Brain microvascular endothelial cell (primary cell): ENCODE data around the gene SEMA3E.

ENCODE experiments used
- DNase-seq: peaks from one replicate; pipeline ENCODE4 v3.0.0-alpha.2; 2020
- H3K27ac ChIP-seq: fragments of 250-450 bp; sonication (Bioruptor Pico); 2 replicates; pipeline ENCODE4 v1.5.1; 2020; ENCODE audit warnings: mild to moderate bottlenecking, moderate library complexity
- H3K27me3 ChIP-seq: fragments of 250-450 bp; sonication (Bioruptor Pico); replicated peaks from 2 replicates; pipeline ENCODE4 v1.5.1; 2020; ENCODE audit warnings: mild to moderate bottlenecking
- H3K36me3 ChIP-seq: fragments of 250-450 bp; sonication (Bioruptor Pico); replicated peaks from 2 replicates; pipeline ENCODE4 v1.5.1; 2020; ENCODE audit warnings: mild to moderate bottlenecking
- H3K4me3 ChIP-seq: 2 replicates; pipeline ENCODE4 v1.5.1; 2011; ENCODE audit warnings: low read depth, mild to moderate bottlenecking, control low read depth, low read length, moderate library complexity
- CTCF ChIP-seq: IDR thresholded peaks from 2 replicates; pipeline ENCODE4 v1.5.1; 2011; ENCODE audit warnings: low read depth, mild to moderate bottlenecking, moderate library complexity, low read length, control low read depth, inconsistent platforms; ENCODE audit errors: missing control alignments
- in situ Hi-C: cut with HindIII; loops from 2 replicates; pipeline ENCODE4 v1.10.0; 2017; ENCODE audit warnings: low sequenced_read_pairs, low pct_ligation_motif_present

Gene SEMA3E

GRCh38 chr7:83517035-83517700 lies 131.8 kb downstream of the SEMA3E start:
- DNase-seq, result no peak
- H3K4me3 ChIP-seq, result no peak overlapping the region
- H3K27me3 ChIP-seq, result no peaks in the 10 kb centered on the region
- H3K27ac ChIP-seq, result no peak overlapping the region
- in situ Hi-C loops, result no loop called here
- no peaks in the 10 kb centered on the region for H3K36me3 ChIP-seq
- no peak for TF ChIP-seq CTCF

- no peak for DNase-seq
- no peaks in the 10 kb centered on the region for H3K27me3 ChIP-seq
- in situ Hi-C loops, result no loop called here
- H3K27ac ChIP-seq, result no peak overlapping the region
- no peaks in the 10 kb centered on the region for H3K36me3 ChIP-seq
- no peak for TF ChIP-seq CTCF
- H3K4me3 ChIP-seq, result no peak overlapping the region
Observed at GRCh38 chr7:83514977-83515376, 134.0 kb downstream of the SEMA3E start.

- Histone ChIP-seq H3K4me3 (no peak overlapping the region), H3K36me3 (no peaks in the 10 kb centered on the region), H3K27me3 (no peaks in the 10 kb centered on the region), H3K27ac (no peak overlapping the region)
- DNase-seq, result no peak
- no peak for TF ChIP-seq CTCF
- in situ Hi-C loops, result no loop called here
Observed at GRCh38 chr7:83509255-83510021, 139.5 kb downstream of the SEMA3E start.

- Histone ChIP-seq H3K36me3 (no peaks in the 10 kb centered on the region), H3K27ac (no peak overlapping the region), H3K27me3 (no peaks in the 10 kb centered on the region), H3K4me3 (no peak overlapping the region)
- no peak for TF ChIP-seq CTCF
- in situ Hi-C loops, result no loop called here
- no peak for DNase-seq
Observed at GRCh38 chr7:83504330-83504729, 144.6 kb downstream of the SEMA3E start.

GRCh38 chr7:83502636-83503035 lies 146.3 kb downstream of the SEMA3E start:
- in situ Hi-C loops, result no loop called here
- H3K27ac ChIP-seq, result no peak overlapping the region
- no peak for TF ChIP-seq CTCF
- DNase-seq, result no peak
- H3K36me3 ChIP-seq, result no peaks in the 10 kb centered on the region
- no peak overlapping the region for H3K4me3 ChIP-seq
- H3K27me3 ChIP-seq, result no peaks in the 10 kb centered on the region
